Activated CD4-positive, CD25-positive, alpha-beta regulatory T cell treated with anti-CD3 and anti-CD28 coated beads, Interleukin-2, amount 50 U/mL, for 24 hours (primary cell): Measurements from ENCODE around the gene SPDEF.

Experiments used
- ATAC-seq, 2 donors: fragments of 150-1000 bp; cut with Tn5 transposase; one replicate each; pipeline ENCODE4 v1.10.0; 2021; ENCODE audit warnings: mild to moderate bottlenecking in 1 of 2, moderate library complexity in 1 of 2

The SPDEF gene

GRCh38 chr6:34583461-34583860, 27.3 kb upstream of the SPDEF start:
- ATAC-seq, result peak in 1 of 2 donors; percentile 33

DNA sequence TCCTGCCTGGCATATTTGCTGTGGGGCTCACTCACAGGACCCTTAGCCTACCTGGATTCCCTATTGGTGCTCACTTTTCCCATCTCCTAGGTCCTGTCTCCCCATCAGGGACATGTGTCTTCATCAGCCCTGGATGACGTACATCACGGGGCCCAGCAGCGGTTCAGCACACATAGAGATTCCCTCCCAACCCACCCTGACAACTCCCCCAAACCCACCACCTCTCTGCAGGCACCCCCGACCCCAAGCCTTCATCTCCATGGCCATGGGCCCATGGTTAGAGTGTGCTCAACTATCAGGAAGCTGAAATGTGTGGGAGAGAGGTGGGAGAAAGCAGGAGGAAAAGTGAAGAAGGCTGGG, 25.4 kb upstream of the SPDEF start:
- ATAC-seq, result no peak

DNA sequence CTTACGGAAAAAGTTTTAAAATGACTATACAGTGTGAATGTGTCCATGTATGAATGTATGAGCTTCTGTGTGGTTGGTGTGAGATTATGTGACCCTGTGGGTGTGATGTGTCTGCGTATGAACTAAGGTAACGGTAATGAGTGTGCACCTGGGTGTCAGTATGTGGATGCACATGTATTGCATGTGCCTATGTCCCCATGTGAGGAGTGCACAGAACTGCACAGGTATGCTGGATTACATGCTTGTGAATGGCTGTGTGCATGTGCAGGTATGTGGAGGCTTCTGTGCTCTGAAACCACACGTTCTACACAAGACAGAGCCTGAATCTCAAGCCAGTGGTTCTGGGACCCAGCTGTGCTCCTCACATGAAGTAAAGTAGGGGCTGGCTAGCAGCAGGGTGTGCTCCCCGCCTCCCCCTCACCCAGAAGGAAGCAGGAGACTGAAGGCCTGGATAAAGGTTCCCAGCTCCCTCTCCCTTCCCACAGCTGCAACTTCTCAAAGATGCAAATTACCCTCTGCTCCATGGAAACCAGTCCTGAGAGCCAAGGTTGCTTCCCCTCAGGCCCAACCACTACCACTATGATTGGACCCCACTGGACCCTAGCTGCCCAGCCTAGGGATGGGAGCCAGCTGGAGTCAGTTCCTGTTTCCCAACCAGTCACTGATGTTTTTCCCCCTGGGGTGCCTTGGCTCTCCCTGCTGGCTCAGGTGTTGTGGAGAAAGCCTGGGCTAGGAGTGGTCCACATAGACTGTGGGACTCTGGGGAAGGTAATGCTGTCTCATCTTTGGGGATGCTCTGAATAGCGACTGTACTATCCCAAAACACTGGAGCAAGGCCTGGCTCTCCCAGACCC, 24.8 kb upstream of the SPDEF start:
- no peak for ATAC-seq

- no peak for ATAC-seq
Measured at GRCh38 chr6:34578445-34579262, 22.5 kb upstream of the SPDEF start.

GRCh38 chr6:34576286-34576955, 20.3 kb upstream of the SPDEF start:
- ATAC-seq, result no peak

DNA sequence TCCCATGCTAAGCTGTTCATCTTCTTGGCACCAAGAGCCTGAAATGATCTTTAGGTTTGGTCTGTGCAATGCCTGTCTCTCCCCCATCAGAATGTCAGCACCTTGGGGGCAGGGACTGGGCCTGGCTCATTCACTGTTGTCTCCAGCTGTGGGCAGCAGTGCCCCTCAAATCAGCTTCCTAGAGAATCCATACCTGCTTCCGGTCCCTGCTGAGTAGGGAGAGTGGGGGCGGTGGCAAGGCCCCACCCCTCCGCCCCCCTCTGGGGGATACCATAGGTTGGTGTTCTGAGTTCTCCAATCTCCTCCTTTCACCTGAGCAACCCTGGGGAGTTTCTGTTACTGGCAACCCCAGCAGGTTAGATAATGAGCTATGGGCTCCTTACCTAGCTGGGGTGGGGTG, 19.2 kb upstream of the SPDEF start:
- ATAC-seq, result no peak

DNA sequence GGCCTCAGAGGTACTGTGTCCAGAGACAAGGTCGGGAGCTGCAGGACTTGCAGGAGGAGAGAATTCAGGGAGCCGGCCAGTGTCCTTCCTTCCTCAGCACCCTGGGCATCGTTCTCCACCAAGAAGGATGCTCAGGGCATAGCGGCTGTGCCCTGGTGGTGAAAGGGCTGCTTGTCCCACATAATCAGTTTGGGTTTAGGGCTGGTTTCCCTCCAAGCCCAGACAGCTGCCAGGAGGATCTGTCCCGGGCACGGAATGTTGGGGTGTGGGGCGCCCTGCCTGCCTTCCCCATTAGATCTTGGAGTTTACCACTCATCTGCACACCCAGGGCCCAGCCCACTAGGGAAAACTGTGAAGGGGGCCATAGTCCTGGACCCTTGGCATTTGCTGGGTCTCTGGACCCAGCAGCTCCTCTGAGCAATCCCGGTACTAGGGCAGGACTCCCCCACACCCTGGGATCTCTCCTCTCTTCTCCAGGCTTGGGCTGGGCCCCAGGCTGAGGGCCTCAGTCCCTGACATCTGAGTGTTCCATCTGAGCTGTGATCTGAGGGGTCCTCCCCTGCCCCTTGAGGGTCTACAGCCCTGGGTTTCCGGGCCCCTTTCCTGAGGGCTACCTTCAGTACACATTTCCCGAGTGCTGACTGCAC, 18.6 kb upstream of the SPDEF start:
- no peak for ATAC-seq

DNA sequence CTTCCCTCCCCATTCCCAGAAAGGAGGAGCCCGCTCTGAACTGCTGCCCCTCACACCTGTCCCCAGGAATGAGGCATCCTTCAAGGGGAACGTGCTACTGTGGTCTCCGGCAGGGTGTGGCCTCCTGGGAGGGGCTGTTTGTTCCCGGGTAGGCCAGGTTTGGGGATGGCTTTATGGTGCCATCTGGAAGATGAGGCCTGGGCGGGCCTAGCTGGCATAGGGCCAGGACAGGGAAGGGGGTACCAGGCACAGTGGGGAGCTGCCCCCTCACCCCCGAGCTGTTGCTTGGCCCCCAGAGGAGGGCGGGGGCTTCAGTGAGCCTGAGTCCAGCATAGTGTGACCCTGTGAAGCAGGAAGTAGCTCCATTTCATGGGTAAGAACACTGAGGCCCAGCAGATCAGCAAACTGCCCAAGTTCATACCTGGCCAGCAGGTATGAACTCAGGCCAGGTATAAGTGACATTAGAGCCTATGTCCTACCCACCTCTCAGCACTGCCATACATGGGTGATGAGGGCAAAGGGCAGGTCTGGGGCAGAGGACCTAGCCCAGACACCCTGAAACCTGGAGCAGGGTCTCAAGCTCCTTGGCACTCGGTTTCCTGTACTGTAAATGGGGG, 17.5 kb upstream of the SPDEF start:
- ATAC-seq, result no peak

GRCh38 chr6:34572585-34572984, 16.5 kb upstream of the SPDEF start:
- no peak for ATAC-seq

GRCh38 chr6:34572021-34572420, 15.9 kb upstream of the SPDEF start:
- no peak for ATAC-seq

DNA sequence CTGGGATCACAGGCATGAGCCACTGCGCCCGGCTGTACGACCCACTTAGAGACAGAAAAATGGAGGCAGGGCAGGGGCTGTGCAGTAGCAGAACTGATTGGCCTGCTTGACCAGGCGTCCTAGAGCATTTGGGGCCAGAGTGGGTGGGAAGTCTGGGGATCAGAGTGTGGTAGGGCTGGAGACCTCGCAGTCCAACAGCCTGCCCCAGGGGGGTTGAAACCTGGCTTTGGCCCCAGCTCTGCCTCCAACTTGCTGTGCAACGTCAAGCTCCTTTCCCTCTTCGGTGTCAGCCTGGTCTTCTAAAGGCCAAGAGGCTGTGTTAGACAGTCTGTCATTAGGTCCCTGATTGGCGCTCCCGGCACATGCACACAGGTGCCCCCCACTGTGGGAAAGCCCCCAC, 15.3 kb upstream of the SPDEF start:
- no peak for ATAC-seq

DNA sequence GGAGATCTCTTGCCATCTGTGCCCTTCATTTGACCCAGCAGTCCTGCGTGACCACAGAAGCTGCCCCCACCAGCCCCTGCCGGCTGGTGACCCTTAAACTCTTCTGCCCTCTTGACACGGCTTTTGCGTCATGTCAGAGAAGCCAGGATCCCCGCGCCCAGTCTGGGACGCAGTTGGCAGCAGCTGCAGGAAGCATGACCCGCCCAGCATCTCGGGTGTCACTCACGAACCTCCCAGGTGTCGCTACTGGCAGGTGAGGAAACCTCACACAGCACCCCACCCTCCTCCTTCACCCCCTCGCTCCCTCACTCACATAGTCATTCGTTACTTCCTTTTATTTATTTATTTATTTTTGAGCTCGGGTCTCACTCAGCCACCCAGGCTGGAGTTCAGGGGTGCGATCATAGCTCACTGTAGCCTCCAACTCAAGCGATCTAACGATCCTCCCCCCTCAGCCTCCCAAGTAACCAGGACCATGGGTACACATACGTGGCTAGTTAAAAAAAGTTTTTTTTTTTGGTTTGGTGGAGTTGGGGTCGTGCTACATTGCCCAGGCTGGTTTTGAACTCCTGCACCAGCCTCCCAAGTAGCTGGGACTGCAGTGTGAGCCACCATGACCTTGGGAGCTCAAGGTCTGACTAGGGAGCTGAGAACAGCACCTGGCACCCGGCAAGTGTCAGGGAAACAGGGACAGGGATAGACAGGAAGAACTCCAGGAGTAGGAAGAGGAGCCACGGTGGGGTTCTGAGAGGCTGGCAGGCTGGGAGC, 14.1 kb upstream of the SPDEF start:
- no peak for ATAC-seq

- no peak for ATAC-seq
Measured at GRCh38 chr6:34569361-34569973, 13.3 kb upstream of the SPDEF start.

DNA sequence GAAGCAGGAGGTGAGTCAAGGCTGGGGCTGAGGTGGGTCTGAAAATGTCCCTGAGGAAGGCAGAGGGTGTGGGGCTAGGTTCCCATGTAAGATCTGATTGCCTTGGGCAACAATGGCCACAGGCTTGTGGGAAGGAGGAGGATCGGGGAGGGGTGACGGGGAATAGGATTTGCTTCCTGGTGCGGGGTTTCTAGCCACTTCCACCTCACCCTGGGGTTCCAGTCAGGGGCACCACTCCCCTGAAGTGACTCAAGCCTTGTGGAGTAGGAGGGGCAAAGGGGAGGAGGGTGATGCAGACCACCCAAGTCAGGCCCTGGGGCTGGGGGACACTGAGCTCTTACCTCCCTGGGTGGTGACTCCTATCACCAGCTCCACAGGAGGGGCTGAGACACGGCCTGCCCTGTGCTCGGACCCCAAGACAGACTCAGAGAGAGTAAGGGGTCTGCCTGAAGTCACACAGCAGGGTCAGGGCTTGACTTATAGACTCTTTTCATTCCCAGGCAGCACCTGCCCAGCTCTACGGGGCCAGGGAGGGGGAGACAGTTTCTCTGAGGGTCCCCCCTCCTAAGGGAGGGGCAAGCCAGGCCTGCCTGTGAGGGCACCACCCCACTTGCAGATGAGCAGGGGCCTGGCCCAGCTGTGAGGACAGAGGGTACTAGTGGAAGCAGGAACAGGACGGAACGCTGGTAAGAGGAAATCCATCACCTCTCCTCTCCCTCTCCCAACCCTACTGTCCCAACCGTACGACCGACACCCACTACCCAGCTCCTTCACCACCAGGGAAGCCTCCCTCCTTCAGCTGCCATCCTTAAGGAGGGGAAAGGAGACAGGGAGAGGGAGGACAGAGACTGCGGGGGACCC, 12.4 kb upstream of the SPDEF start:
- ATAC-seq, result no peak

DNA sequence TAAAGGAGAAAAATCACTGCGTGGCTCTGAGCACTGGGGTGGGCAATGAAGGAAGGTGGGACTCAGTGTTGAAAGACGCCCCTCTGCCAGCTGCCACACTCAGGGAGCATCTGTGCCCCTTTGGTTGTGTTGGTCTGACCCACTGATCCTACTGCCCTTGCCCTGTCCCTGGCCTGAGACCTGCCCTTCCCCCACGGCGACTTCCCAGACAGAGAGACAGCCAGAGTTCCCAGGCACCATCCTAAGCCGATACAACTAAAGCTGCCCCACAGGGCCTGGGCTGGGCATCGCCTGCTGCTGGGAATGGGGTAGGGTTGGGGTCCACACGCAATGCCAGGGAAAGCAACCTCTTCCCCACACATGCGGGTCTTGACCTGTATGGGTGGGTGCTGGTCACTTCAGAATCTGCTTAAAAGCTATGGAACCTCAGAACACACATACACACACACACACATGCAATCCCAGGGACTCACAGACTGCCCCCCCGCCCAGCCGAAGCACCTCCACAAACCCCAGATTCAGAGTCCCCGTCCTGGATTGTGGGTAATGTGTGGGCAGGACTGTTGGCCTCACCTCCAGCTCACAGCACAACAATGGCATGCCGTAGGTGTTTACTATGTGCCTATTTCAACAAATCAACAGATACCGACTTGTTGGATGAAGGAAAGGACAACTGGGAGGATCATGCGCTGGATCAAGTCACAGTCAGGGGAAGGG, 10.9 kb upstream of the SPDEF start:
- no peak for ATAC-seq

GRCh38 chr6:34565722-34566137, 9.6 kb upstream of the SPDEF start:
- no peak for ATAC-seq

- no peak for ATAC-seq
Measured at GRCh38 chr6:34564181-34564580, 8.1 kb upstream of the SPDEF start.

DNA sequence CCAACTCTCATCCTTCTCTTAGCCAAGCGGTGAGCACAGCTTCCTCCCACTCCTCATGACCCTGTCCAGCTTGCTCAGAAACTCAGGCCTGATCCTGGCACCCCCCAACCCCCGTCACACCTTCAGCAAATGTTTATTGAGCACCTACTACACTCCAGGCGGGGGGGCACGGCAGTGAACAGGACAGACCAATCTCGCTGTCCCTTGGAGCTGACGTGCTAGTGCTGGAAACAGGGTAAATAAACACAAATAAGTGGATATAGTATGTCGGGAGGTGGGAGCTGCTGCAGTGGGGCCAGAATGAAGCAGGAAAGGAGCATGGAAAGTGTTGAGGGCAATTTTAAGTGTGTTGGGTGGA, 7.4 kb upstream of the SPDEF start:
- no peak for ATAC-seq

DNA sequence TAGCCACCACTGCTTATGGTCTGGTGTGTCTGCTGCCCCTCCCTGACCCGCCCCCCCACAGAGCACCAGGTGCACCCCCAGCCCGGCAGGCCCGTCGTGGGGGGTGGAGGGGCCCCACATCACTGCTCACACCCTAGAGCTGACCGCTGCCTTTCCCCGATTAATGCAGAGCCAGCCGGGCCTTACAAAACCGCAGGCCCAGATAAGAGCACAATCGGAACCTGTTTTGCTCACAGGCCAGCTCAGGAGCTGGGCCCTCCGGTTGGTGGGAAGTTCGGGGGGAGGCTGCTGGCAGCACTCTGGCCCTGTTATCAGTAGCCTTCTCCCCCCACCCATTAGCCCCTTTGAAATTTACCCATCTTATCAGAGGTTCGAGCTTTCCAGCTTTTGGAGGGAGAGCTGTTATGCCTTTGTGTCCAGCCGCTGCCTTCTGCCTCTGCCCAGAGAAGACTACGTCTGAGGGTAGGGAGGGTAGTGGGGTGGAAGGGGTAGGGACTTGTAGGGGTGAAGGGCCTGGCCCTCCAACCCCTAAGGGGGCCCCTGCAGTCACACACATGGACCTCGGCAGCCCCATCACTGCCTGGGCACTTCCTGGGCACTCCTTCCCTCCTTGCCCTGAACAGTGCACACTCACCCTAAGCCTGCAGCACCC, 6.9 kb upstream of the SPDEF start:
- ATAC-seq, result no peak
